ENCODE data around the gene EFEMP1. TPM values are rescaled to one million over a fixed set of nuclear protein-coding genes. Genes with fewer than 3 reads are reported as not detected.

Gene EFEMP1
- total and polyA plus RNA-seq, 9 of the 15 experiments (the other 6 are each of a cell fraction or from before 2014, with no cell fraction given), result 0.05 to 6.2 (median 0.22) TPM

GRCh38 chr2:55896633-55897032 lies 26.9 kb downstream of the EFEMP1 start:
- in situ Hi-C loops (cut with MboI), result no loop called here
- H3K9me1 ChIP-seq (ENCODE audit: control insufficient read depth, insufficient read depth, low read length), result no peaks in the 10 kb centered on the region
- no peaks in the 10 kb centered on the region for H3K27me3 ChIP-seq (ENCODE audit: control insufficient read depth in 2 of 2, insufficient read depth in 2 of 2, low read length in 2 of 2)
- no peak for DNase-seq (ENCODE audit: extremely low read depth in 1 of 4, low spot score in 3 of 4)
- POLR2A ChIA-PET, result no interaction called here
- no peaks in the 10 kb centered on the region for H3K79me2 ChIP-seq (ENCODE audit: control insufficient read depth, insufficient read depth, low read length)
- ATAC-seq, result no peak
- no TSS peak for BruUV-seq (replicated peaks)
- CTCF ChIA-PET (ENCODE audit: low intra/inter-chr PET ratio), result no interaction called here
- FAIRE-seq, result no peak
- H3K36me3 ChIP-seq (ENCODE audit: control insufficient read depth, insufficient read depth, low read length), result no peaks in the 10 kb centered on the region
- H3K4me2 ChIP-seq (ENCODE audit: insufficient read depth, low read length), result no peak overlapping the region
- H2AFZ ChIP-seq (ENCODE audit: low read depth, low read length), result no peak overlapping the region
- no peaks in the 10 kb centered on the region for H4K20me1 ChIP-seq (replicated peaks; ENCODE audit: control insufficient read depth, insufficient read depth, low read length)
- no peak overlapping the region for H3K27ac ChIP-seq (ENCODE audit: extremely low read depth, low read depth, low read length)
- H3K4me3 ChIP-seq, result no peak overlapping the region
- H3K9ac ChIP-seq (ENCODE audit: insufficient read depth in 1 of 2, low read depth in 2 of 2, low read length in 2 of 2), result no peak overlapping the region
- H3K4me1 ChIP-seq (replicated peaks in 1 of 2; ENCODE audit: control insufficient read depth in 2 of 2, insufficient read depth in 2 of 2, low read length in 2 of 2), result peaks cover 4 to 9% of the 10 kb centered on the region in 2 experiments; a peak in 3 of 5 replicates
- TF ChIP-seq ATF6 (CRISPR knock-in tag; IDR thresholded peaks at IDR 0.05), result no peak
- no peaks in the 10 kb centered on the region for H3K9me3 ChIP-seq (replicated peaks; ENCODE audit: control insufficient read depth, insufficient read depth, low read depth, low read length)
- intact Hi-C loops (cut with micrococcal nuclease), result no loop called here

- Histone ChIP-seq H3K9me3 (replicated peaks; ENCODE audit: control insufficient read depth, insufficient read depth, low read depth, low read length) (no peaks in the 10 kb centered on the region), H3K4me3 (no peak overlapping the region), H3K9ac (ENCODE audit: insufficient read depth in 1 of 2, low read depth in 2 of 2, low read length in 2 of 2) (no peak overlapping the region), H3K4me2 (ENCODE audit: insufficient read depth, low read length) (peak overlapping the region; percentile 45; the same call in 1 of the 2 replicates), H3K36me3 (ENCODE audit: control insufficient read depth, insufficient read depth, low read length) (no peaks in the 10 kb centered on the region), H3K27me3 (ENCODE audit: control insufficient read depth in 2 of 2, insufficient read depth in 2 of 2, low read length in 2 of 2) (no peaks in the 10 kb centered on the region), H3K4me1 (replicated peaks in 1 of 2; ENCODE audit: control insufficient read depth in 2 of 2, insufficient read depth in 2 of 2, low read length in 2 of 2) (peaks cover 4 to 6% of the 10 kb centered on the region in 2 experiments; a peak in 3 of 5 replicates), H3K27ac (ENCODE audit: extremely low read depth, low read depth, low read length) (no peak overlapping the region), H3K79me2 (ENCODE audit: control insufficient read depth, insufficient read depth, low read length) (no peaks in the 10 kb centered on the region), H2AFZ (ENCODE audit: low read depth, low read length) (peak overlapping the region; percentile 66), H4K20me1 (replicated peaks; ENCODE audit: control insufficient read depth, insufficient read depth, low read length) (no peaks in the 10 kb centered on the region), H3K9me1 (ENCODE audit: control insufficient read depth, insufficient read depth, low read length) (no peaks in the 10 kb centered on the region)
- in situ Hi-C loops (cut with MboI), result no loop called here
- POLR2A ChIA-PET, result no interaction called here
- FAIRE-seq (no peak), DNase-seq (ENCODE audit: extremely low read depth in 1 of 4, low spot score in 3 of 4) (no peak), ATAC-seq (peak; percentile 34; the same call in 2 of the 3 replicates)
- intact Hi-C loops (cut with micrococcal nuclease), result no loop called here
- WGBS (ENCODE audit: insufficient coverage, low coverage, missing lambda C conversion rate), result 26% methylated on average over 2 of the region's 2 CpGs
- CTCF ChIA-PET (ENCODE audit: low intra/inter-chr PET ratio), result no interaction called here
- no TSS peak for BruUV-seq (replicated peaks)
- no peak for TF ChIP-seq MEF2A (IDR thresholded peaks at IDR 0.05; ENCODE audit: control insufficient read depth, low read depth, low read length)
- peak; percentile 46; the same call in 1 of the 2 replicates for TF ChIP-seq PKNOX1 (IDR thresholded peaks at IDR 0.05)
- no peak for TF ChIP-seq E4F1 (CRISPR knock-in tag; IDR thresholded peaks at IDR 0.05; ENCODE audit: borderline replicate concordance)
- TF ChIP-seq MEIS2 (IDR thresholded peaks at IDR 0.05; ENCODE audit: partially characterized antibody), result peak; percentile 49
- no peak for TF ChIP-seq MAZ (CRISPR knock-in tag; conservative IDR thresholded peaks at IDR 0.05 in 1 of 2, IDR thresholded peaks at IDR 0.05 in 1 of 2)
- no peak for TF ChIP-seq KAT2B (IDR thresholded peaks at IDR 0.05; ENCODE audit: low read depth, low read length)
Observed at GRCh38 chr2:55894720-55895119, 28.9 kb downstream of the EFEMP1 start.

Data from K562 (cell line).